Measurements from ENCODE around the gene HDAC9.

HDAC9 gene

DNA sequence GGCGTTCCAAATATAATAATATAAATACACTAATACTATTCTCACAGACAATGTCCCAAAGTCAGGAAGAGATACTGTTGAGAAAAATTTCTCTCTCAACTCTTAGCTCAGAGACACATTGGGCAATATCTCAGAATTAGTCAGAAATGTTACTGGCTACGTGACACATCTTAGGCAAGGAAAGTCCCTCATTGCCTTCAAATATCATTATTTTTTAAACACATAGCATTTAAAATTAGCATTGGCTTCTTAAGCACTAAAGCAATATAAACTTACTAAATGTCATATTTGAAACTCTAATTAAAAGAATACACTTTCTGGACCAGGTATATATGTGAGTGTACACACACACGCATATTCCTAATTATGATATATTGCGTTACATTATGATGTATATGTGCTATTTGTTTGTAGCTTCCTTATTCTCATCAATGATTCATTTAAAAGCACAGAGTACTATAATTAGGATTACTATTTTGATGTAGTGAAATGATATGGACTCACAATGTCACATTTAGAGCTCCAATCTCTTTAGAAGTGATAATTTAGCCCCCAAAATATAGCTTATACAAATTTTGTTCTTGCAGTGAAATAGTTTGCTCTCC, 366.1 kb downstream of the HDAC9 start:
- ATAC-seq (ENCODE audit: insufficient read depth, low read depth) = no peak
- Histone ChIP-seq H3K79me2 (ENCODE audit: insufficient read depth, low read length) (no peaks in the 10 kb centered on the region), H3K27ac (ENCODE audit: low read length) (no peak overlapping the region), H3K9me3 (ENCODE audit: insufficient read depth, low read length, severe bottlenecking) (no peaks in the 10 kb centered on the region), H3K36me3 (ENCODE audit: insufficient read depth, low read length) (no peaks in the 10 kb centered on the region), H3K4me1 (ENCODE audit: insufficient read depth, low read length) (no peaks in the 10 kb centered on the region), H3K27me3 (ENCODE audit: insufficient read depth, low read length, poor library complexity) (no peaks in the 10 kb centered on the region), H2AFZ (ENCODE audit: low read depth, low read length) (no peak overlapping the region), H4K20me1 (ENCODE audit: insufficient read depth, low read length) (no peaks in the 10 kb centered on the region), H3K4me2 (ENCODE audit: insufficient read depth, low read length) (no peak overlapping the region), H3K4me3 (ENCODE audit: low read depth in 1 of 2, low read length in 2 of 2) (no peak overlapping the region), H3K9ac (ENCODE audit: low read depth, low read length) (no peak overlapping the region)
- TF ChIP-seq, protein P1, sequence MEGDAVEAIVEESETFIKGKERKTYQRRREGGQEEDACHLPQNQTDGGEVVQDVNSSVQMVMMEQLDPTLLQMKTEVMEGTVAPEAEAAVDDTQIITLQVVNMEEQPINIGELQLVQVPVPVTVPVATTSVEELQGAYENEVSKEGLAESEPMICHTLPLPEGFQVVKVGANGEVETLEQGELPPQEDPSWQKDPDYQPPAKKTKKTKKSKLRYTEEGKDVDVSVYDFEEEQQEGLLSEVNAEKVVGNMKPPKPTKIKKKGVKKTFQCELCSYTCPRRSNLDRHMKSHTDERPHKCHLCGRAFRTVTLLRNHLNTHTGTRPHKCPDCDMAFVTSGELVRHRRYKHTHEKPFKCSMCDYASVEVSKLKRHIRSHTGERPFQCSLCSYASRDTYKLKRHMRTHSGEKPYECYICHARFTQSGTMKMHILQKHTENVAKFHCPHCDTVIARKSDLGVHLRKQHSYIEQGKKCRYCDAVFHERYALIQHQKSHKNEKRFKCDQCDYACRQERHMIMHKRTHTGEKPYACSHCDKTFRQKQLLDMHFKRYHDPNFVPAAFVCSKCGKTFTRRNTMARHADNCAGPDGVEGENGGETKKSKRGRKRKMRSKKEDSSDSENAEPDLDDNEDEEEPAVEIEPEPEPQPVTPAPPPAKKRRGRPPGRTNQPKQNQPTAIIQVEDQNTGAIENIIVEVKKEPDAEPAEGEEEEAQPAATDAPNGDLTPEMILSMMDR (IDR thresholded peaks at IDR 0.05; ENCODE audit: borderline replicate concordance, extremely low read depth, low read length, poor library complexity, severe bottlenecking) = no peak
- no peak for TF ChIP-seq EZH2 (IDR thresholded peaks at IDR 0.05; ENCODE audit: borderline replicate concordance, low read depth, low read length, severe bottlenecking)
- no peak for DNase-seq

- Histone ChIP-seq H2AFZ (ENCODE audit: low read depth, low read length) (no peak overlapping the region), H3K4me3 (ENCODE audit: low read depth in 1 of 2, low read length in 2 of 2) (no peak overlapping the region), H3K79me2 (ENCODE audit: insufficient read depth, low read length) (no peaks in the 10 kb centered on the region), H3K9me3 (ENCODE audit: insufficient read depth, low read length, severe bottlenecking) (no peaks in the 10 kb centered on the region), H3K9ac (ENCODE audit: low read depth, low read length) (no peak overlapping the region), H3K27ac (ENCODE audit: low read length) (no peak overlapping the region), H3K27me3 (ENCODE audit: insufficient read depth, low read length, poor library complexity) (no peaks in the 10 kb centered on the region), H3K4me2 (ENCODE audit: insufficient read depth, low read length) (no peak overlapping the region), H3K36me3 (ENCODE audit: insufficient read depth, low read length) (no peaks in the 10 kb centered on the region), H4K20me1 (ENCODE audit: insufficient read depth, low read length) (no peaks in the 10 kb centered on the region), H3K4me1 (ENCODE audit: insufficient read depth, low read length) (no peaks in the 10 kb centered on the region)
- ATAC-seq (ENCODE audit: insufficient read depth, low read depth) (no peak), DNase-seq (no peak)
- TF ChIP-seq, protein P1 (IDR thresholded peaks at IDR 0.05; ENCODE audit: borderline replicate concordance, extremely low read depth, low read length, poor library complexity, severe bottlenecking) = no peak
- no peak for TF ChIP-seq EZH2 (IDR thresholded peaks at IDR 0.05; ENCODE audit: borderline replicate concordance, low read depth, low read length, severe bottlenecking)
These were observed 369.4 kb downstream of the HDAC9 start for GRCh38 chr7:18864967-18865366.

- H4K20me1 ChIP-seq (ENCODE audit: insufficient read depth, low read length) = no peaks in the 10 kb centered on the region
- H2AFZ ChIP-seq (ENCODE audit: low read depth, low read length) = no peak overlapping the region
- DNase-seq = no peak
- no peaks in the 10 kb centered on the region for H3K4me1 ChIP-seq (ENCODE audit: insufficient read depth, low read length)
- no peaks in the 10 kb centered on the region for H3K36me3 ChIP-seq (ENCODE audit: insufficient read depth, low read length)
- no peak overlapping the region for H3K27ac ChIP-seq (ENCODE audit: low read length)
- no peak overlapping the region for H3K4me2 ChIP-seq (ENCODE audit: insufficient read depth, low read length)
- no peak overlapping the region for H3K9ac ChIP-seq (ENCODE audit: low read depth, low read length)
- no peak for ATAC-seq (ENCODE audit: insufficient read depth, low read depth)
- TF ChIP-seq, protein P1 (IDR thresholded peaks at IDR 0.05; ENCODE audit: borderline replicate concordance, extremely low read depth, low read length, poor library complexity, severe bottlenecking) = no peak
- TF ChIP-seq EZH2 (IDR thresholded peaks at IDR 0.05; ENCODE audit: borderline replicate concordance, low read depth, low read length, severe bottlenecking) = no peak
- H3K79me2 ChIP-seq (ENCODE audit: insufficient read depth, low read length) = no peaks in the 10 kb centered on the region
- no peaks in the 10 kb centered on the region for H3K27me3 ChIP-seq (ENCODE audit: insufficient read depth, low read length, poor library complexity)
- H3K9me3 ChIP-seq (ENCODE audit: insufficient read depth, low read length, severe bottlenecking) = no peaks in the 10 kb centered on the region
- no peak overlapping the region for H3K4me3 ChIP-seq (ENCODE audit: low read depth in 1 of 2, low read length in 2 of 2)
These were observed 370.9 kb downstream of the HDAC9 start for GRCh38 chr7:18866359-18867036.

Measured in DND-41 (cell line).